OCI-M2 (cell line): ENCODE measurements around the gene SPRYD3.
"Not testable (repeated sequence)": the region's sequence is repeated elsewhere in the genome, so short reads cannot be mapped to it uniquely, and the experiment has no call there.

Source experiments
- DNase-seq: peaks from one replicate; lab custom pipeline; 2025; ENCODE audit not compliant: unreplicated experiment; lab: John Stamatoyannopoulos, UW

SPRYD3 gene

GRCh38 chr12:53033832-53034231 lies 45.4 kb downstream of the SPRYD3 start:
- not testable (repeated sequence) for DNase-seq

- no peak for DNase-seq
Observed at GRCh38 chr12:53031616-53032015, 47.6 kb downstream of the SPRYD3 start.

DNA sequence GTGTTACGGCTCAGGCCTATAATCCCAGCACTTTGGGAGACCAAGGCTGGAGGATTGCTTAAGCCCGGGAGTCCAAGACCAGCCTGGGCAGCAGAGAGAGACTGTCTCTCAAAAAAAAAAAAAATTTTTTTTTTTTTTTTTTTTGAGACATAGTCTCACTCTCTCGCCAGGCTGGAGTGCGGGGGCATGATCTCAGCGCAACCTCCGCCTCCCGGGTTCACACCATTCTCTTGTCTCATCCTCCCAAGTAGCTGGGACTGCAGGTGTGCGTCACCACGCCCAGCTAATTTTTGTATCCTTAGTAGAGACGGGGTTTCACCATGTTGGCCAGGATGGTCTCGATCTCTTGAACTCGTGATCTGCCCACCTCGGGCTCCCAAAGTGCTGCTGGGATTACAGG lies 52.2 kb downstream of the SPRYD3 start:
- not testable (repeated sequence) for DNase-seq

GRCh38 chr12:53025250-53025649 lies 53.9 kb downstream of the SPRYD3 start:
- DNase-seq, result no peak

GRCh38 chr12:53014709-53015108 lies 64.5 kb downstream of the SPRYD3 start:
- no peak for DNase-seq
